ENCODE measurements around the gene TCERG1L. TPM values are rescaled to one million over a fixed set of nuclear protein-coding genes. Genes with fewer than 3 reads are reported as not detected.
"Not testable (repeated sequence)": the region's sequence is repeated elsewhere in the genome, so short reads cannot be mapped to it uniquely, and the experiment has no call there.

TCERG1L gene
- polyA plus RNA-seq, 3 donors = 0.03 to 0.16 TPM; not detected in 1

- 37 to 82% (median 71%) methylated on average over 9 of the region's 9 CpGs for WGBS, 3 donors
- H3K27ac ChIP-seq (ENCODE audit: low read depth, low read length) = no peak overlapping the region
Observed at GRCh38 chr10:131146790-131147189, 164.7 kb downstream of the TCERG1L start.

DNA sequence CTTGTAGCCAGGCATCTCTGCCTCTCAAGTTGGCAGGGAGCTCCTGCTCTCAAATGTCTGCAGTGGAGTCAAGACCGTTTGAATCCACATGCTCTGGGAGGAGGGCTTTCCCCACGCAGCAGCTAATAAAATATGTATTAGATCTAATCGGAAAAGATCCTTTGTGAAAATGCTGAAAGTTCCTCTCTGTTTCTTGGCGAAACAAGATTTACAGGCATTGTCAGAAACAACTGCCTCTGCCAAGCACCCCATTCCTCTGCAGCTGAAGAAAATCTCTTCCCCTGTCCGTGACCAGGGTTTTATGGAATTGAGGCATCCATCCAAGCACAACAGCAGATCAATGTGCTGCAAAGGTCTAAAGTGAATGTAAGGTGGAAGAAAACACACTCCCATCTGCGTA is 165.8 kb downstream of the TCERG1L start:
- H3K27ac ChIP-seq (ENCODE audit: low read depth, low read length) = no peak overlapping the region
- WGBS, 3 donors = 63 to 84% (median 67%) methylated on average over 6 of the region's 6 CpGs

DNA sequence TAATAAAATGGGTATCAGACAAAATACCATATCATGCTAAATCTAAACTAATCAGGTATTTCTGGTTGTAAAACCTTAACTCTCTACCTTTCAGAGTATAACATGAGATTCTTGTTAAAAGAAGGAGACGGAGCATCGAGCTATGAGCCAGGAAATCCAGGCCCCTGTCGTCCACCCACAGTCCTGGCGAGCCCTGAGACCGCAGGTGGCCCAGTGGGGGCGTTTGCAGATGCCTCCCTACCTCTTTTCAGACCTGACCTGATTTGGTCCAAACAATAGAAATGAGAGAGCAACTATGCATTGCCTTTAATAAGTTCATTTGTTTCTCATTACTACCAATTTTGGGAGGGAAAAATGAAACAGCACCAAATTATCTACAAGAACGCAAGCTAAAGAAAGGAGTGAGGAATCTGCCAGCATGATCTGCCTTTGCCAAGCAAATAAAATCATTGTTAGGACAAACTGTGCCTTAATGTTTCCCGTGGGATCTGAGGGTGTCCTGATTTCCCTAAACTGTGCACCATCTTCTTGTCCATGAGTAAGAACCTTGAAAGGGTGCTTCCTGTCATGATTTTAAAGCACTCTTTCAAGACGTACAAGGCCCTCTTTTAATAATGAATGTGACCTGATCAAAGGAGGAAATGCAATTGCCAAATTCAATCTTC is 166.7 kb downstream of the TCERG1L start:
- 70 to 86% (median 73%) methylated on average over 9 of the region's 9 CpGs for WGBS, 3 donors
- H3K27ac ChIP-seq (ENCODE audit: low read depth, low read length) = no peak overlapping the region

- WGBS, 3 donors = 77 to 81% (median 79%) methylated on average over 13 of the region's 13 CpGs
- no peak overlapping the region for H3K27ac ChIP-seq (ENCODE audit: low read depth, low read length)
Observed at GRCh38 chr10:131144196-131144595, 167.3 kb downstream of the TCERG1L start.

DNA sequence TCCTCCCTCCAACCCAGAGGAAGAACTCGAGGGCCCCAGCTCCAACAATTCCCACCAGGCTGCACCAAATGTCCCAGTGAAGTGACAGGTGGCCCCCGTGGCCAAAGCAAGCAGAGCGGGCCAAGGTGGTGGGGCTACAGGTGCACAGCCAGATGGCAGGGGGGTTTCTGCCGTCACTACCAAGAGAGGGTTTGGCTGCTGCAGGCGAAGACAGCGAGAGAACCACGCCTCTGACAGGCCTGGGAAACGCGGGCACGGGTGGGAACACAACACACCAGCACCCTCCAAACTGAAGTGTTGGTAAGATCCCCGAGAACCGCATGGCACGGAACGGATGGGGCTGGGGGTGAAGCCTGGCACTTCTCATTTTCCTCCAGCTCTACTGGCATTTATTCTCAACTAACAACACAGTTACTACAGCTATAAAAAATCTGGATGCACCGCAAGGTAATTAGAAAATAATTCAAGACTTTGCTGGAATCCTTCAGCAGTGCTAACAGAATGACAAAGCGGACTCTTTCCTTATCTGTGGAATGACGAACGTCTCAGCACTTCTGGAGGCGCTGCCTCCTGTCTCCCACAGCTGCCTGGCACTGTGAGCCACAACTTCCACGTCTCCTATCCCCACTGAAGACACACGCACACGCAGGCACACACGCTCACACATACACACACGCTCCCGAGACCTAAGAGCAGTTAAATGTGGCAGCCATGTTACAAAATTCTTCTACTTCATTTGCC is 167.9 kb downstream of the TCERG1L start:
- H3K27ac ChIP-seq (ENCODE audit: low read depth, low read length) = no peak overlapping the region
- WGBS, 3 donors = 80 to 88% (median 85%) methylated on average over 25 of the region's 25 CpGs

DNA sequence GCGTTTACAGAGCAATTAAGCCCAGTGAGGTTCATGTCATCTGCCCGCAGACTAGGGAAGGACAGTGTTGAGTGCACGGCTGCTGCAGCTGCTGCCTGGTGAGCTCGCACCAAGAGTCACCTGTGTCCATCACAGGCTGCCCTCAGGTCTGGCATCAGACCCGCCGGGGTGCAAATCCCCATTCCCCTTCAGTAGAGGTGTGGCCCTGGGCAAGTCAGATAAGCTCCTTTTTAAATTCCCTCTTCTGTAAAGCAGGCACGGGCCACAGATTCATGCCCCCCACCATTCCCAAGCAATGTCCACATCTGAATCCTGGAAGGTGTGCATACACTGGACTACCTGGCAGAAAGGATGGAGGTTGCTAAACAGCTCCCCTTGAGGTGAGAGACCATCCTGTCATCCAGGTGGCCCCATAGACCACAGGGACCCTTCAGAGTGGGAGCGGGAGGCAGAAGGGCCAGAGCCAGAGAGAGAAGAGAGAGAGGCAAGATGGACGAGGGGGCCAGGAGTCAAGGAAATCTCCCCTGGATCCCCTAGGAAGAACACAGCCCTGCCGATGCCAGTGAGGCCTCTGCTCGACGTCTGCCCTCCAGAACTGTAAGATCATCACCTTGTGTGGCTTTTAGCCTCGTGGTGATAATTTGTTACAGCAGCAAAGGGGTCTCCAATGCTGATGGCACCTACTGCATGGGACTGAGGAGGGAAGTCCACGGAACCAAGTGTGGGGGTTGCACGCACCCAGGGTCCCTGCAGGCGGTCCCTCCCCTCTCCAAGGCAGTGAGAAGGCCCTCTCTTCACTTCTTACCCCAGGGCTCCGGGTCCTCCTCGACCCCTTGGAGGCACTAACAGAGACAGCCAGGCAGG is 168.8 kb downstream of the TCERG1L start:
- H3K27ac ChIP-seq (ENCODE audit: low read depth, low read length) = no peak overlapping the region
- WGBS, 3 donors = 75 to 80% (median 78%) methylated on average over 16 to 18 of the region's 18 CpGs

DNA sequence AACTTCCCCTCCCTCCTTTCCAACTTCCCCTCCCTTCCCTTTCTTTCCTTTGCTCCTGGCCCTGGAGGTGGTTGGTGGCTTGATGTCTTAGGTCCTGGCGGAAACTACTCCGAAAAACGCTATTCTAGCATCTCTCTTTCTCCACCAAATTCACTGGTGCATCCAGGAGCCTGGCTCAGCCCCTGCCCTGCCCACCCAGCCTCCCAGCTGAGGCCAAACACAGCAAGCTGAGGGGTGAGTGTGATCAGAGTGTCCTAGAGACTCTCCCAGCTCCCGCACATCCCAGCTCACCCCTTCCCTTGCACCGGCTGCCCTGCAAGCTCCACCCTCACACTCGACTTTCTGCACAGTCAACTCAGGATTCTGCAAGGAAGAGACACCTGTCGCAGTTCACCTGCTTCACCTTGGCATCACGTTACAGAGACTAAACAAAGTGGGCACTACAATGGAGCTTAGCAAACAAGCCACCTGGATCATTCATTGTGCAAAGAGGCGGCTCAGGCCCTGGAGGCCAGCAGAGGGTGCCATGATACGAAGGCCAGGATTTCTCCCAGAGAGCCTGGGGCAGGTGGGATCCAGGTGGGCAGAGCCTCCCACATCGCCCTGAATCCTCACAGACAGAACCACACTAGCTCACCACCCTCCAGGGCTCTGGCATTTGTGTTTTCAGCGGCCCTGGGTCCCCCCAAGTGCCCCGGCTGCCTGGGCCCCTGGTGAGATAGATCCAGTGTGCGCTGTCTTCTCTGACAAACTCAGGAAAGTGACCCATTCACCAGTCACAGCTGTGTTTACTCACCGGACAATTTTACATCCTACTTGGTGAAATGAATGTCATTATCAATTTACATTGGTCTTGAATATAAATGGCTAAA is 169.6 kb downstream of the TCERG1L start:
- H3K27ac ChIP-seq (ENCODE audit: low read depth, low read length) = no peak overlapping the region
- WGBS, 3 donors = 61 to 82% (median 78%) methylated on average over 15 of the region's 15 CpGs

- WGBS, 3 donors = 81 to 86% (median 84%) methylated on average over 7 of the region's 7 CpGs
- H3K27ac ChIP-seq (ENCODE audit: low read depth, low read length) = no peak overlapping the region
Observed at GRCh38 chr10:131141207-131141606, 170.3 kb downstream of the TCERG1L start.

DNA sequence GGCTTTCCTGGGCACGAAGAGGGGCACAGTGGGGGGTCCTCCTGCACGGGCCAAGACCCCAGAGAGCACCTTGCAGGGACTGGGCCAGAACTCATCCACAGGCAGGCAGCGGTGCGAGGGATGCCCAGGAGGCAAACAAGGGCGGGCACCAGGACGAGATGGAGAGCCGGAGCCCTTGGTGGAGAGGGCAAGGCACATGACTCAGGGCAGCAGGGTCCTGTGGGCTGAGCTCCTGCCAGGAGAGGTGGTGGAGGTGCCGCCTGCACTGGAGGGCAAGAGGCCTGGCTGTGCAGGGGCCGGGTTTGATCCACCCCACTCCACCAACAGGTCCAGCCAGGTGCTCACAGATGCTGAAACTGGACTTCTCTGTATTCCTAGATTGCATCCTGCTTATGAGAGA is 170.9 kb downstream of the TCERG1L start:
- WGBS, 3 donors = 80 to 88% (median 86%) methylated on average over 9 of the region's 9 CpGs
- H3K27ac ChIP-seq (ENCODE audit: low read depth, low read length) = no peak overlapping the region

DNA sequence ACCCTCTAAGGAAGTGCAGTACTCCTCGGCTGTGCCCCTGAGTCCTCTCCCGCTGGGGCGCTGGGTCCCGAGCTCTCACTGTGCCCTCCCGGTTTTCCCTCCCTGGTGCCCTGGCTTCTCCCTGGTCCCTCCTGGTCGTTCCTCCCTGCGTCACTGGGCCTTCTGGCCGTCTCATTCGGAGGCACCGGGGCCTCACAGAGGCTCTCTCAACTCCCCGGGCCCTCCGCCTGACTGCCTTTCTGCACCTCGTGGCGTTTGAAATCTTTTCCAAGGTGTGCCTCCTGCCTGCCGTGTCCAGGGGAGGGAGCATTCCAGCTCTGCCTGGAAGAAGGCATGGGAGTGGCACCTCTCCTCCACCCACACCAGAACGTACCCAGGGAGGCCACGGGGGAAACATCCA is 174.3 kb downstream of the TCERG1L start:
- H3K27ac ChIP-seq (ENCODE audit: low read depth, low read length) = no peak overlapping the region
- 73 to 79% (median 77%) methylated on average over 12 to 17 of the region's 17 CpGs for WGBS, 3 donors

DNA sequence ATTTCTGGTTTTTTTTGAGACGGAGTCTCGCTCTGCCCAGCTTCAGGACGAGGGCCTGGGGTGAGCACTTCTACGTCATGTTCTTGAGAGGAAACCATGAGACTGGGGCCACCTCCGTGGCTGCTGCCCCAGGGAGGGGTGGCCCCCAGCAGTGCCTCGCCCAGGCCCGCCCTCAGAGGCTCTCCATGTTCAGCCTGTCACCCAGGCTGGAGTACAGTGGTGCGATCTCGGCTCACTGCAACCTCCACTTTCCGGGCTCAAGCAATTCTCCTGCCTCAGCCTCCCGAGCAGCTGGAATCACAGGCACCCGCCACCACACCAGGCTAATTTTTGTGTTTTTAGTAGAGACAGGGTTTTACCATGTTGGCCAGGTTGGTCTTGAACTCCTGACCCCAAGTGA is 175.2 kb downstream of the TCERG1L start:
- H3K27ac ChIP-seq (ENCODE audit: low read depth, low read length) = not testable (repeated sequence)

GRCh38 chr10:131135716-131136115 is 175.8 kb downstream of the TCERG1L start:
- 85 to 92% (median 87%) methylated on average over 11 to 12 of the region's 12 CpGs for WGBS, 3 donors
- no peak overlapping the region for H3K27ac ChIP-seq (ENCODE audit: low read depth, low read length)

More for the DNA sequence above, 175.2 kb downstream of the TCERG1L start:
- 91 to 96% (median 93%) methylated on average over 12 of the region's 12 CpGs for WGBS, 3 donors

GRCh38 chr10:131134651-131135050 is 176.9 kb downstream of the TCERG1L start:
- 85 to 86% (median 86%) methylated on average over 7 of the region's 7 CpGs for WGBS, 3 donors

DNA sequence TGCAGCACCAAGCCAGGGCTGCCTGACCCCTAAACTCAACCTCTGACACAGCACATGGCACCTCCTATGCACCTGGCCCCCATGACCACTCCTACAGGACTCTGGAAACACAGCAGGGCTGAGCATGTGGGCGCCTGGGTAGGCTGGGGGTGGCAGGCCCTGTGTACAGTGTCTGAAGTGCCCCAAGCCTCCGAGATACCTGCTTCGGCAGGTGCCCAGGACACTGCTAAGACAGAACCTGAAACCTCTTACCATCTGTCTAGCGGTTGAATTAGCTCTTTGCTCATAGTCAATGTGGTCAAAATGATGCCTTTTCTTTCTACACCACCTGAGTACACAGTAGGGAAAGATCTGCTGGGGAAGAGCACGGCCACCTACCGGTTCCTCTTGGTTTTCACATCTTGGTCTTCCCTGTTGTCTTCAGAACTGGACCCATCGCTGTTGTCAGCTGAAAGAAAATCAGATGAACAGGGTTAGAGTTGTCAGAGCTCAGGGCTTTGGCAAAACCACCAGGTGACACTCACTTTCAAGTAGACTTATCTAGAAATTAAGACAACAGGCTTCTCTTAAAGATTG is 177.4 kb downstream of the TCERG1L start:
- no peak overlapping the region for H3K27ac ChIP-seq (ENCODE audit: low read depth, low read length)

More at GRCh38 chr10:131134651-131135050, 176.9 kb downstream of the TCERG1L start:
- H3K27ac ChIP-seq (ENCODE audit: low read depth, low read length) = no peak overlapping the region

GRCh38 chr10:131132681-131133080 is 178.8 kb downstream of the TCERG1L start:
- no peak overlapping the region for H3K27ac ChIP-seq (ENCODE audit: low read depth, low read length)
- 64 to 75% (median 69%) methylated on average over 8 of the region's 8 CpGs for WGBS, 3 donors

More for the DNA sequence above, 177.4 kb downstream of the TCERG1L start:
- WGBS, 3 donors = 86 to 92% (median 92%) methylated on average over 7 of the region's 7 CpGs

DNA sequence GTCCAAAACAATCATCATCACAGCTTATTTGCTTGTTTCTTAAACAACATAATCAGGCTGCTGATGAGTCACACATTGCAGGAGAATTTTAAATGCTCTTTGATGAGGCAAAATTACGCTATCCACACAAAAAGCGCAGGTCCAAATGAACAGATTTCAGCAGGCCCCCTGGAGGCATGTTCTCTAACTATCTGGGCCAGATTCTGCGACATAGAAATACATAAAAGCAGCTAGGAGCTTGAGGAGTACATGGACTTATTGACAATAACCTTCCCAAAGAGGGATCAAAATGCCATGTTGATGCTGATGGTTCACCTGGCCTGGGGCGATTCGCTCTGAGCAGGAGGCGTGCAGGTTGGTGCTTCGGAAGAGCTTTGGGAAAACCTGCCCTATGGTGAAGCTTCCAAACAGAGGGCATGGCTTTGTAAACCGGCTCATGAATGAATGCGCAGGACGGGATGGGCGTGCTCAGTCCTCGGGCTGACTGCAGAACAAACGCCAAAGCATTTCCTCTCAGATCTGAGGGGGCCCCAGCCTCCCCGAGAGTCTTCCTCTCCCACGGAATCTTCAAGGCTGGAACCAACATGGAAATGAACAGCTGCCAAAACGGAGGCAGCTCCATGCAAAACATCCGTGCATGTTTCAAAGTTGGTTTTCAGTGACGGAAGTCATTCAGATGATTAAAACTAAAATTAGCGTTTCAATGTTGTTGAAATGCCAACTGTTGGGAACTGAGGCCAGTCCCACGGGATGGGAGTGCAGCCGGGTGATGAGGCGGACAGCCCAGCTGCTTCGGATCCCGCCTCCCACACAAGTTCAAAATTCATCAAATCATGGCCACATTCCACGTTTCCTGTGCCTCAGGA is 179.6 kb downstream of the TCERG1L start:
- 34 to 60% (median 39%) methylated on average over 25 of the region's 25 CpGs for WGBS, 3 donors

DNA sequence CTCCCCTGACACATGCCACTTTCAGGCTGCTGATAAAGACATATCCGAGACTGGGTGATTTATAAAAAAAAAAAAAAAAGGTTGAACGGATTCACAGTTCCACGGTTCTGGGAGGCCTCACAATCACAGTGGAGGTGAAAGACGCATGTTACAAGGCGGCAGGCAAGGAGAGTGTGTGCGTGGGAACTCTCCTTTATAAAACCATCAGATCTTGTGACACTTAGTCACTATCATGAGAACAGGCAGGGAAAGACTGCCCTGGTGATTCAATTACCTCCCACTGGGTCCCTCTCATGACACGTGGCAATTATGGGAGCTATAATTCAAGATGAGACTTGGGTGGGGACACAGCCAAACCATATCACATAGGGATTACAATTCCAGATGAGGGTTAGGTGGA is 181.5 kb downstream of the TCERG1L start:
- H3K27ac ChIP-seq (ENCODE audit: low read depth, low read length) = no peak overlapping the region
- WGBS, 3 donors = 87 to 90% (median 89%) methylated on average over 7 of the region's 7 CpGs

More for the DNA sequence above, 179.6 kb downstream of the TCERG1L start:
- H3K27ac ChIP-seq (ENCODE audit: low read depth, low read length) = no peak overlapping the region

Data from adipose tissue (tissue), 3 donors.